A549 (cell line): ENCODE measurements around the gene RHEB. TPM values are rescaled to one million over a fixed set of nuclear protein-coding genes. Genes with fewer than 3 reads are reported as not detected.

Experiments
- CBX2 ChIP-seq: fragments of 200-600 bp; sonication (generic); IDR thresholded peaks from 2 replicates; pipeline ENCODE4 v1.6.1; 2016; ENCODE audit warnings: low read depth, mild to moderate bottlenecking, borderline replicate concordance
- EHF ChIP-seq: fragments of 250-450 bp; sonication (Bioruptor Pico); IDR thresholded peaks from 2 replicates; pipeline ENCODE4 v1.5.0; 2020; ENCODE audit warnings: mild to moderate bottlenecking
- KDM5A ChIP-seq: fragments of 200-600 bp; sonication (generic); IDR thresholded peaks from 2 replicates; pipeline ENCODE4 v1.6.1; 2016; ENCODE audit warnings: antibody characterized with exemption, mild to moderate bottlenecking
- polyA plus RNA-seq, 4 experiments: library from polyadenylated mRNA; depleted of rRNA in 3 of 4; stranded (reverse); fragments of >200 nt; fragmentation: RNase III in 1 of 4; extraction: RNeasy Plus Mini Kit Qiagen cat#74134 plus additional on column Dnase treatment in 1 of 4; gene quantifications; 2 replicates in 3 of 4; 3 replicates in 1 of 4; pipeline ENCODE4 v1.2.3, GENCODE V29; 2011 to 2017
- small RNA-seq, 6 experiments: library from RNA; depleted of rRNA; stranded (forward); fragments of <200 nt; gene quantifications; one replicate each; pipeline ENCODE3, GENCODE V24; 2012
- TF ChIP-seq, protein P1 (sequence below): fragments of 250-450 bp; sonication (Bioruptor Pico); IDR thresholded peaks from 2 replicates; pipeline ENCODE4 v1.5.0; 2021; ENCODE audit warnings: mild to moderate bottlenecking, moderate library complexity, borderline replicate concordance

The RHEB gene
- polyA plus RNA-seq, 2 of the 4 experiments (the other 2 are of a cell fraction) = 110 to 198 TPM

DNA sequence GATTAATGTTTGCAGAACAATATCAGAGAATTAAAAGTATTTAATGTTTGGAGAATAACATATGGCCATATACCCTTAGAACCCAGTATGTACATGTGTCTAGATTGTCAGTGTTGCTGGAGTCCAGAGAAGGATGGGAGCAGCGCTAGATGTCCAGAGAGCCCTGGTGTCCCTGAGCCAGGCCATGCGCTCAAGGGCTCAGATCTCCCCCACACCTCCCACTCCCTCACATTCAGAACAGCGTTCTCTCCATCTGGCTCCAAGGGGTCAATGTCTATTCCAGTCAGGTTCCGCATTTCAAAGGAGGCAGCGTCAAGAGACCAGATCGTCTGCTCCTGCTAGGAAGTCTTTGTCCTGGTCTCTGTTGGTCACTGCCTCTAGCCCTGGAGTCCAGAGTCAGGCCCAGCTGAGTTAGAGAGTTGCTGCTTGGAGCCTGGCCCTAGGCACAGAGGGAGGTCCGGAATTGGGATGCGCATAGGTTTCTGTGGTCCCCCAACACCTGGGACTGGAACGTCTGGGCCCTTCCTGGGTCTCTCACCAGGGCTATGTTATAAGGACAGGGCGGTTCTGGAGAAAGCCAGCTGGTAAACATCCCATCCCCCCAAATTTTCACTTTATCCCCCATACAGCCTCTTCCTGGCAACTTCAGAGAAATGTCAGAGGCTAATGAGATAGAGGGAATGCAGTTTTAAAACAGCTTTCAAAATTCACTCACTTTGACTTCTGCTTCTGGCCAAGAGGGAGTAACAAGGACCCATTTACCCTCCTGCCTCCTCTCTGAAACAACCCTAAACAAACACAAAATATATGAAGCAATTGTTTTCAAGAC is 103.4 kb downstream of the RHEB start (continued):
- TF ChIP-seq, protein P1, sequence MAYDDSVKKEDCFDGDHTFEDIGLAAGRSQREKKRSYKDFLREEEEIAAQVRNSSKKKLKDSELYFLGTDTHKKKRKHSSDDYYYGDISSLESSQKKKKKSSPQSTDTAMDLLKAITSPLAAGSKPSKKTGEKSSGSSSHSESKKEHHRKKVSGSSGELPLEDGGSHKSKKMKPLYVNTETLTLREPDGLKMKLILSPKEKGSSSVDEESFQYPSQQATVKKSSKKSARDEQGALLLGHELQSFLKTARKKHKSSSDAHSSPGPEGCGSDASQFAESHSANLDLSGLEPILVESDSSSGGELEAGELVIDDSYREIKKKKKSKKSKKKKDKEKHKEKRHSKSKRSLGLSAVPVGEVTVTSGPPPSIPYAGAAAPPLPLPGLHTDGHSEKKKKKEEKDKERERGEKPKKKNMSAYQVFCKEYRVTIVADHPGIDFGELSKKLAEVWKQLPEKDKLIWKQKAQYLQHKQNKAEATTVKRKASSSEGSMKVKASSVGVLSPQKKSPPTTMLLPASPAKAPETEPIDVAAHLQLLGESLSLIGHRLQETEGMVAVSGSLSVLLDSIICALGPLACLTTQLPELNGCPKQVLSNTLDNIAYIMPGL = no peak
- TF ChIP-seq CBX2 (no peak), KDM5A (no peak), EHF (no peak)

Small RNA genes within 50 kb of the gene (small RNA-seq; reads per million reads assigned to genes)
- 0 reads per million in 6 experiments for gene MIR3907
- 0 reads per million in 6 experiments for gene RN7SL76P

Other genes starting within 250 kb of the RHEB start
- gene NUB1, start 178.1 kb downstream of the RHEB start, polyA plus RNA-seq (2011; rRNA removed) = 65.6 and 105 TPM in 2 replicates
- gene NUB1, start 178.1 kb downstream of the RHEB start, polyA plus RNA-seq (2017; fragmentation: RNase III; extraction: RNeasy Plus Mini Kit Qiagen cat#74134 plus additional on column Dnase treatment) = 42.5 to 45.1 TPM (median 45.0 TPM) in 3 replicates
- gene WDR86, start 109.9 kb downstream of the RHEB start, polyA plus RNA-seq (2011; rRNA removed) = 0.19 and 0.44 TPM in 2 replicates
- 0.17 to 0.28 TPM (median 0.18 TPM) in 3 replicates for gene WDR86, start 109.9 kb downstream of the RHEB start, polyA plus RNA-seq (2017; fragmentation: RNase III; extraction: RNeasy Plus Mini Kit Qiagen cat#74134 plus additional on column Dnase treatment)
- gene CRYGN, start 79.8 kb downstream of the RHEB start, polyA plus RNA-seq (2011; rRNA removed) = not detected in 2 replicates
- gene CRYGN, start 79.8 kb downstream of the RHEB start, polyA plus RNA-seq (2017; fragmentation: RNase III; extraction: RNeasy Plus Mini Kit Qiagen cat#74134 plus additional on column Dnase treatment) = 0.07 TPM in 1 of 3 replicates, not detected in the others